CD4-positive, alpha-beta T cell (primary cell): ENCODE measurements around the gene PRSS50. TPM values are rescaled to one million over a fixed set of nuclear protein-coding genes. Genes with fewer than 3 reads are reported as not detected.

Experiments
- ATAC-seq: fragments of 200-7000 bp; cut with Tn5 transposase; one replicate; pipeline ENCODE4 v1.10.0; 2022; ENCODE audit warnings: mild to moderate bottlenecking; ENCODE audit not compliant: poor library complexity
- CTCF ChIA-PET: fragments of 350-600 bp; sonication (Branson Sonifier 250); formaldehyde crosslinking; loops from one replicate; lab custom pipeline; 2021; ENCODE audit warnings: antibody characterized with exemption, inconsistent platforms; lab: Charles Lee
- POLR2A ChIA-PET: fragments of 350-600 bp; sonication (Branson Sonifier 250); formaldehyde crosslinking; loops from one replicate; lab custom pipeline; 2021; ENCODE audit warnings: antibody characterized with exemption, inconsistent platforms; lab: Charles Lee
- DNase-seq, 14 experiments: peaks; one replicate each; pipeline ENCODE4 v3.0.0-alpha.2; 2013 to 2020; ENCODE audit warnings: mixed read lengths in 2 of 14
- H3K27ac ChIP-seq, 2 donors: one replicate each; pipeline versions ENCODE4 v1.5.1 to v1.7.0; 2013; ENCODE audit warnings: low read length in 2 of 2, low read depth in 1 of 2, mild to moderate bottlenecking in 1 of 2
- H3K27me3 ChIP-seq, 2 experiments: 1 replicate in 1 of 2; 2 replicates in 1 of 2; pipeline versions ENCODE4 v1.6.1 to v1.7.0; 2013; ENCODE audit warnings: low read length in 2 of 2, control low read depth in 1 of 2, mild to moderate bottlenecking in 1 of 2, moderate library complexity in 1 of 2; ENCODE audit not compliant: insufficient read depth in 2 of 2, control insufficient read depth in 1 of 2
- H3K36me3 ChIP-seq: one replicate; pipeline ENCODE4 v1.6.1; 2013; ENCODE audit warnings: low read length, control low read depth; ENCODE audit not compliant: insufficient read depth
- H3K4me1 ChIP-seq: one replicate; pipeline ENCODE4 v1.6.1; 2013; ENCODE audit warnings: low read length, control low read depth; ENCODE audit not compliant: insufficient read depth
- H3K4me3 ChIP-seq: one replicate; pipeline ENCODE4 v1.5.1; 2013; ENCODE audit warnings: mild to moderate bottlenecking, low read length, moderate library complexity
- H3K9me3 ChIP-seq, 2 experiments: 1 replicate in 1 of 2; 2 replicates in 1 of 2; pipeline versions ENCODE4 v1.6.1 to v1.7.0; 2013; ENCODE audit warnings: low read length in 2 of 2, mild to moderate bottlenecking in 2 of 2, control low read depth in 1 of 2, moderate library complexity in 1 of 2; ENCODE audit not compliant: control insufficient read depth in 1 of 2, insufficient read depth in 1 of 2
- H3K27ac Mint-ChIP-seq: one replicate; pipeline ENCODE4 v1.8.0; 2020; ENCODE audit warnings: mixed read lengths
- H3K27me3 Mint-ChIP-seq: one replicate; pipeline ENCODE4 v1.8.0; 2021; ENCODE audit warnings: mixed read lengths
- H3K36me3 Mint-ChIP-seq: one replicate; pipeline ENCODE4 v1.8.0; 2021; ENCODE audit warnings: low read depth, mixed read lengths
- H3K4me1 Mint-ChIP-seq: one replicate; pipeline ENCODE4 v1.8.0; 2021; ENCODE audit warnings: low read depth, mixed read lengths
- H3K4me3 Mint-ChIP-seq: one replicate; pipeline ENCODE4 v1.8.0; 2020; ENCODE audit warnings: mild to moderate bottlenecking, mixed read lengths
- H3K9me3 Mint-ChIP-seq: one replicate; pipeline ENCODE4 v1.8.0; 2020; ENCODE audit warnings: mixed read lengths
- CTCF ChIP-seq: fragments of 200-600 bp; IDR thresholded peaks from one replicate; pipeline ENCODE4 v1.8.0; 2022; ENCODE audit warnings: antibody characterized with exemption, mild to moderate bottlenecking
- intact Hi-C, 2 experiments: fragments of 100-400 bp; cut with DNase I in 1 of 2; cut with micrococcal nuclease in 1 of 2; formaldehyde crosslinking; loops; one replicate each; pipeline versions ENCODE4 v1.15.1 to v1.9.0; 2023 to 2025; cut with DNase I, micrococcal nuclease
- total RNA-seq, 174 experiments: library from RNA in 2 of 174; stranded (reverse) in 2 of 174; gene quantifications; one replicate each; pipeline ENCODE4 v1.2.3 and lab custom pipeline; 2021 to 2026

Gene PRSS50
- total RNA-seq, 2 experiments from 2014 or later, result not detected

DNA sequence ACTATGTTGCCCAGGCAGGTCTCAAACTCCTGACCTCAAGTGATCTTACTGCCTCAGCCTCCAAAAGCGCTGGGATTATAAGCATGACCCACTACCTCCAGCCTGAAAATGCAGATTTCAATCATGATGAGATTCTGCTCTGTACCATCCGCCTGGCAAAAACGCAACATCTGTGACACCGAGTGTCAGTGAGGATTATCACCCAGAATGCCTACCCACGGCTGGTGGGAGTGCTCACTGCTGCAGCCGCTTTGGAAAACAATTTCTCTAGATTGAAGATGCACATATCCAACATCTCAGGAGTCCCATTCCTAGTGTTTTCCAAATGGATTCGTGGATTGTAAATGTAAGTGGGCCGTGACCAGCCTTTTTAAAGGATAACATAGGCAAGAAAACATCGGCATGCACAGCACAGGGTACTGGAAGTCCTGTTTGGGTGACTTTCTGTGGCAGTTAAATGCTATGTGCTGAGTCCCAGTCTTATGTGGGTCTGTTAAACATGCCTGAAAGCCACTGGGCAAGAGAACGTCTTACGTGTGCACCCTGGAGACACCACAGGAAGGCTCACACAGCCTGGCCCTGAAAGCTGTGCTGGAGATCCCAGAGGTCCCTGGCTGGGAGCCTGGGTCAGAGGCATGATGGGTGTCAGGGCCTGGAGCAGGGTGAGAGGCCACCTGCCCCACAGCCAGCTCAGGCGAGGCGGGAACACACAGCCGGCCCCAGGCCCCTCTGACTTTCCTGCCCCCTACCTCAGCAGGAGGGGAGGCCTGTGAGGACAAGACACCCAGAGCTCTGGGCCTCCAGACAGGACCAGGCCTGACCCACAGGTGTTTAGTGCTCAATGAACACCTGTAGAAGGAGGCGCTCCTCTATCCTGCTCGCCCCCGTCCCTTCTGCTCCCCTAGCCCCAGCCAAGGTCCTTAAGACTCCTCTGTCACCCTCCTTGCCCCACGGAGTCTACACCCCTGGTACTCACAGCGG is 918 bp downstream of the PRSS50 start:
- ChIA-PET POLR2A (no interaction called here), CTCF (interaction anchor here (1.0 kb wide), 1 partner anchor 11 kb away, joined by 3 read pairs; no protein-coding TSS in a partner anchor)
- ATAC-seq, result no peak
- Mint-ChIP-seq H3K4me3 (no peak overlapping the region), H3K4me1 (no peaks in the 10 kb centered on the region), H3K9me3 (no peaks in the 10 kb centered on the region), H3K27me3 (peaks cover 27% of the 10 kb centered on the region), H3K27ac (no peak overlapping the region), H3K36me3 (no peaks in the 10 kb centered on the region)
- no peak for TF ChIP-seq CTCF
- Histone ChIP-seq H3K9me3 (no peaks in the 10 kb centered on the region), H3K27ac (no peak overlapping the region), H3K27me3 (peaks cover 0 to 13% of the 10 kb centered on the region in 2 experiments), H3K4me1 (no peaks in the 10 kb centered on the region), H3K36me3 (no peaks in the 10 kb centered on the region), H3K4me3 (no peak overlapping the region)
- intact Hi-C loops, result no loop called here
- peak in 1 of 14 experiments; percentile 23 for DNase-seq

- ATAC-seq (no peak), DNase-seq (no peak)
- H3K27me3 ChIP-seq, result peaks cover 0 to 13% of the 10 kb centered on the region in 2 experiments
- intact Hi-C loops, result no loop called here
- no peaks in the 10 kb centered on the region for H3K9me3 ChIP-seq
- no peaks in the 10 kb centered on the region for H3K4me1 ChIP-seq
- H3K4me3 Mint-ChIP-seq, result no peak overlapping the region
- no peaks in the 10 kb centered on the region for H3K36me3 ChIP-seq
- H3K9me3 Mint-ChIP-seq, result no peaks in the 10 kb centered on the region
- no peaks in the 10 kb centered on the region for H3K36me3 Mint-ChIP-seq
- H3K4me1 Mint-ChIP-seq, result no peaks in the 10 kb centered on the region
- no peak for TF ChIP-seq CTCF
- H3K27me3 Mint-ChIP-seq, result peaks cover 21% of the 10 kb centered on the region
- H3K4me3 ChIP-seq, result no peak overlapping the region
- no peak overlapping the region for H3K27ac Mint-ChIP-seq
- H3K27ac ChIP-seq, result no peak overlapping the region
- POLR2A ChIA-PET, result interaction anchor here (1.6 kb wide), 1 partner anchor 22 kb away, joined by 6 read pairs; the partner anchor contains the start of gene ALS2CL
- CTCF ChIA-PET, result no interaction called here
Observed at GRCh38 chr3:46715507-46716175, 2.0 kb downstream of the PRSS50 start.

- Mint-ChIP-seq H3K4me3 (no peak overlapping the region), H3K4me1 (no peaks in the 10 kb centered on the region), H3K36me3 (no peaks in the 10 kb centered on the region), H3K27ac (no peak overlapping the region), H3K27me3 (peaks cover 17% of the 10 kb centered on the region), H3K9me3 (no peaks in the 10 kb centered on the region)
- POLR2A ChIA-PET, result interaction anchor here (0.6 to 1.6 kb wide), 2 partner anchors 21 to 1188 kb away, joined by 3 to 6 read pairs; partner anchors contain the start of gene ALS2CL
- no peak overlapping the region for H3K27ac ChIP-seq
- intact Hi-C loops, result no loop called here
- H3K36me3 ChIP-seq, result no peaks in the 10 kb centered on the region
- DNase-seq, result peak in 1 of 14 experiments; percentile 10
- TF ChIP-seq CTCF, result no peak
- CTCF ChIA-PET, result no interaction called here
- no peak for ATAC-seq
- H3K4me3 ChIP-seq, result no peak overlapping the region
- no peaks in the 10 kb centered on the region for H3K4me1 ChIP-seq
- H3K27me3 ChIP-seq, result peaks cover 0 to 12% of the 10 kb centered on the region in 2 experiments
- H3K9me3 ChIP-seq, result no peaks in the 10 kb centered on the region
Observed at GRCh38 chr3:46714728-46715506, 2.8 kb downstream of the PRSS50 start.
